HG02884 (cell line): Measurements from ENCODE around the gene NTNG1.

Experiments used
- ATAC-seq: cut with Tn5 transposase; IDR thresholded peaks from one replicate; pipeline ENCODE4 v1.9.1; 2021; ENCODE audit warnings: mild to moderate bottlenecking, moderate library complexity; ENCODE audit not compliant: unreplicated experiment

NTNG1 gene

DNA sequence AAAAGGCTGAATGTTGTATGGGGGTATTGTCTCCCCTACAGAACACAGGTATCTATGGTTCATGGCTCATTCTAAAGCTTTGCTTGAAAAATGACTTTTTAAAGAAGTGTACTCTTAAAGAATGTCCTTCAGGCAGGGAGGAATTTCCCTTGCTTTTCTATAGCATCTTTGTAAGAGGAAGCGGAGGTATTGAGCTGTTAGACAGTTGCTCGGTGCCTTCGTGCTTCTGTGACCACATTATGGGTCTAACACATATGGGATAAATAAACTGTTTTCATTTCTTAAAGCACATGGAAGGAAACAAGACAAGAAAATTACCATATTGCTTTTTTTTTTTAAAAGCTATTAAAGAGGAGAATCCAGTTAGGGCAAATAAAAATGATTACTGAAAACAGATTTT lies 182.9 kb downstream of the NTNG1 start:
- ATAC-seq = no peak

GRCh38 chr1:107326824-107327445 lies 186.1 kb downstream of the NTNG1 start:
- ATAC-seq = no peak

DNA sequence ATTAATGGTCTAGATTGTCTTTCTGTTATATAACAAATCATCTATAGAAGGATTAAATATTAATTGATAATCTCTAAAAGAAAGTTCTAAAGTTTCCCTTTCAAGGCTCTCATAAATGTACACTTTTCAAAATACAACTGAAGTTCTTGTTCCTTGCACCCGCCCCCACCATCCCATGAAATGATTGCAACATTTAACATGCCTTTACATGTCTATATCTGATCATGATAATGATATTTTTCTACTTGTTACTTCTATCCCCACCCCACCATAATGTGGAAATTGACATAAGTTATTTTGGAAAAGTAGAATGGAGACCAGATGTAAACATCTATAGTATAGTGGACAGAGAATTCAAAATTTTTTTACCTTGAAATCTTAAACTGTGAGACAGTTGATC lies 186.6 kb downstream of the NTNG1 start:
- no peak for ATAC-seq

GRCh38 chr1:107328087-107328486 lies 187.2 kb downstream of the NTNG1 start:
- ATAC-seq = no peak

DNA sequence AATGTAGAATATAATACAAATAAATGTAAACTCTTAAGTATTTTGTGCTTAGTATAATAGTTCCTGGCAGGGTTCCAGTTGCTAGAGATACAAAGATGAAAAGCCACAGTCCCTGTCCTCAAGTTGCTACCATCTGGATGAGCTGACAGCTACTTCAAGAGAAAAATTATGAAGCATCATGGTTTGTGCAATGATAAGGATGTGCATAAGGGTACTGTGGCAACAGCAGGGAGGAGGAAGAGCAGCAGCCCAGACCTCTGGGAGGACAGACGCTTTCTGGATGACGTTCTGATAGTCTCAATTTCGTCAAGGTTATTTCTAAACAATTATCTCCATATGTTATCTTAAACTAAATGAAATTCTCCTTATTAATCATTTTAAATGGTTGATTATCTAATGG lies 198.9 kb downstream of the NTNG1 start:
- ATAC-seq = no peak

GRCh38 chr1:107342316-107342715 lies 201.5 kb downstream of the NTNG1 start:
- no peak for ATAC-seq

DNA sequence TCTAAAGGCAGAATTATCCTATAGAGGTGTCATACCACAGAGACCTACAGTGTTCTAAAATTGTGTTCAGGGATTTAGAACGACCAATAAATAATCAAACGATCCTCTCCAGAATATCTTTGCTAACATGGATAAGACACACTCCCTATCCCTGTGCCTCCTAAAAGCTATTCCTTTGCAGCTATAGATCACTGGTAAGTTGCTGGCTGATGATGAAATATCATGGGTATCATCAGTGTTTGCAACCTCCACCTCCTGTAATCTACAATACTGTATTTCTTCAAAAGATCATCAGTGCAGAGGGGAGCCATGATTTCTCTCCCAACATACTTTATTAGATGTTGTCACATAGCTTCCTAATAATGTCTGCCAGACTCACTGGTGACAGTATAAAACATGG lies 201.9 kb downstream of the NTNG1 start:
- ATAC-seq = no peak

GRCh38 chr1:107343601-107344000 lies 202.8 kb downstream of the NTNG1 start:
- ATAC-seq = no peak

- no peak for ATAC-seq
Measured at GRCh38 chr1:107344268-107344760, 203.5 kb downstream of the NTNG1 start.

- no peak for ATAC-seq
Measured at GRCh38 chr1:107344836-107345235, 204.0 kb downstream of the NTNG1 start.

- no peak for ATAC-seq
Measured at GRCh38 chr1:107352850-107353249, 212.0 kb downstream of the NTNG1 start.

DNA sequence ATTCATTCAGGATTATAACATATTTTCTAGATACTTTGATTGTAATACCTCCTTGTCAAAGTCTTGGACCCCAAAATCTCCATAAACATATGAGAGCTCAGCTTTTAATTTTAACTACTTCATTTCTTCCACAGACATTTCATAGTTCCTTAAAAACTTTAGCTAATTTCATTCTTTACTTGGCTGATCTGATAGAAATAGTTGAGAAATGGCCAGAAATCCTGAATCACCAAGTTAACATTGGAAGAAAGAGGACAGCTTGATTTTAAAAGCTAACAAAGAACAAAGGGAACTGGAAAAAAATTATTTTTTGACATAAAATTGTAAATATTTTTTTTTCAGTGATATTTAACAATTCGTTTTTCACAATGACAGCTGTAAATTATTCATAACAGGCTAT lies 216.5 kb downstream of the NTNG1 start:
- no peak for ATAC-seq

- ATAC-seq = no peak
Measured at GRCh38 chr1:107358619-107359327, 217.9 kb downstream of the NTNG1 start.

DNA sequence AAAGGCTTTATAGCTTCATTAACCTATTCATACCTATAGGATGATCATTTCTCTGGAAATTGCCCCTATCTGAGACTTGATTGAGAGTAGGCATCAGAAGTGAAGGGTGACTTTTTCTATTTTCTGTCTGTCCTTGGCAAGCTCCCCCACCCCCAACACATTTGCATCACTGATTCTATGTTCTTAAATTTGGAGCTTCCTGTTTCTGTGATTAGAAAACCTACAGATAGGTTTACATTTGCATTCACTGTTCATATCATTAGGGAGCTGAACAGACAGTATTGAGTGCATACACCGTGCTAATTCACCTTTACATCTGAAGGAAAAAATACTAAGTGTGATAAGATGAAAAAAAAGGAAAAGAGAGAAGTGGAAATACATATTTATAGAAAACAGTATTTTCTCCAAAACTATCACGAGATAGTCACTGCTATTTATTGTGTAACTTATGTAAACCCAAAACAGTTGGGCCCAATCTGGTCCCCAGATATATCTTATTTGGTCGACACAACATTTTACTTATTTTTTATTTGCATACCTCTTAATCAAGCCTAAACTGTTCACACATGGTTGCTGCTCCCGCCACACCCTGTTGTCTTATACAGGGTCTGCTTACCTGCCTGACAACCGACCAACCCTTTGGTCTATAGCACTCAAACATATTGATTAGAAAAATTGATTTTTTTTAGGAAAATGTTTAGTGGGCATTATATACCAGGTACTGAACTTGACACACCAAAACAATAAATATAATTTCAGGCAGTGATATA lies 218.8 kb downstream of the NTNG1 start:
- peak; percentile 54 for ATAC-seq

DNA sequence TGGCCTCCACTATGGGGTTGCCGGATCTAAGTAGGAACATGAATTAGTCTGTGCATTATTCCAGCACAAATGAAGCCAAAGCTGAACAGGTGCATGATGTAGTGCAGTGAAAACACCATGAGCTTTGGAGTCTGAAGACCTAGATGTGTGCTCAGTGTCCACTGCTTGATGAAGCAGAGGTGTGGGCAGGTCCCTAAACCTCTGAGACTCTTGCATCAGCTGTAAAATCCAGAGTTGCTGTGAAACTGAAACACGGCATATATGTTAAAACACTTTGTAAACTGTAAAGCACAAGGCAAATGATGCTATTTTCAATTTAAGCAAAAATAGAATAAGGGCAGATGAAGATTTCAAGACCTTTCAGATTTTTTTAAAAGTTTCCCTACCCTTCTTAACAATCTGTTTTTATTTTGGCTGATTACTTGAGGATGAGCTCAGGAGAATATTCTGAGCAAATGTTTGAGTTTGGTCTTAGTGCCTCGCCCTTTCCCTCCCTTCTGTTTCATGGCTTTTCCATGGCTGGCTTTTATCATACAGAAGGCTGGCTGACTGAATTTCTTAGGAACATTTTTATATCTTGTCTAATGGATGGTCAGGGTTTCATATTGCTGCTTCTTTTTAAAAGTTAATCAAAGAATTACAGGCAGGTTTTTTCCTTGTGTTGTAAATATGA lies 221.8 kb downstream of the NTNG1 start:
- peak; percentile 65 for ATAC-seq

GRCh38 chr1:107363154-107363553 lies 222.3 kb downstream of the NTNG1 start:
- ATAC-seq = no peak

DNA sequence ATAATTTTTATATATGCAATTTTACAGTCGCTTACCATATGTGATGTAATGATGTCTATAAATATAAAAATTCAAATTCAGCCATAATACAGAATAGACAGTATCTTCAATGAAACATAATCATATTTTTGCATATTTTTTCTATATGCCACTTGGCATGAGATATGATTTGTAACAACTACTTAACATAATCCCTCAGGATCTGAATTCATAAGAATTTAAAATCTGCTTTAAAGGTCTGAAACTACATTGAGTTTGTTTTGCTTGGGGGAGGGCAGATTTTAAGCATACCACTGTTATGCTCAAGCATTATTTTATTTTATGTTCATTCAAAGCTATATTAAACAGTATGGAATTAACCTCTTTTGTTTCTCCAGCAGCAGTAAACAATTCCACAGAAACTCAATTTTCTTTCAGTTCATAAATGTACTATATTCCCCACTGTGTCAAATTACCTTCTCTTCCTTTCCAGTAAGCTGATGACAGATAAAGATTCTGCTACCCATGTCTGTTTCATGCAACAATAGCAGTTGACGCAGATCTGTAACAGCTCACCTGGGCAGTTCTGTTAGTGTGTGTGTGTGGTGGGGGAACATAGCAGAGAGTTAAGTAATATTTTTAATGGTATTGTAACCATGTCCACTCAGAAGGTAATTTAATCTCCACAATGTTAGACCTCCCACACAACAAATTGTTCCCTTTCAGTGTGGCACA lies 224.8 kb downstream of the NTNG1 start:
- no peak for ATAC-seq

- no peak for ATAC-seq
Measured at GRCh38 chr1:107378426-107378825, 237.6 kb downstream of the NTNG1 start.

DNA sequence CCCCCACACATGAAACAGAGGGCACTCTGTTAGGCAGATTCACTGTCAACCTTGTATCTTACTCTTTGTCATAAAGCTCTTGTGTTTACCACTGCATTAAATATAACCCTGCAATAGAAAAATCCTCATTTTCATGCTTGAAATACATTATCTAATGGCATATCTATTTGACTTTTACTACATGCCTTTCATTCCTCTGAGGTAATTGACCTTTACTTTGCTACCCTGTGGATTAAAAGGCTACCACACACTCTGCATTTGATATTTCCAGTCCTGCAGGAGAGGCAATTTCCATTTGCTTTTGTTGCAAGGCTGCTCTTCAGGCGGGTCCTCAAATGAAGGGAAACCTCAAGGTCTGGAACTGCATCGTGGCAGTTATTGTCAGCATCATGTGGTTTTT lies 238.0 kb downstream of the NTNG1 start:
- ATAC-seq = no peak

DNA sequence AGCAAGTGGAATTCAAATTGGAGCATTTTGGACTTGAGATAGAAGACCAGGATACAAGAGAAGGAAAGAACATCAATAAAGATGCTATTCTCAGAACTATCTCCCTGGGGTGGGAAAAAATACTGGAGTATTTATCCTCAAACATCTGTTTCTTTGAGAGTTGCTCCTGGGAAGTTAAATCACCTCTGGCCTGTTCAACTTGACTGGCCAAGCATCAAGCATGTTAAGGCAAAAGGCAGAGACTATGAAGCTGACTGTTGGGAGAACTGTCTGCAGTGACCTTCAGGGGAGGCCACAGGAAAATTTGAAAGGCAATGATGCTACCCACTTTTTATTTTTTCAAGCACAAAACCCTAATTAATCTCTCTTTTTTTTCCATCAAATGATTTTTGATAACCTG lies 239.0 kb downstream of the NTNG1 start:
- ATAC-seq = no peak
